PFSK-1 (cell line): ENCODE measurements around the gene JAGN1.
A peak's percentile ranks its signal among the peaks of the same experiment; 100 is the strongest.

Experiments used
- FOXP2 ChIP-seq: optimal IDR thresholded peaks from 2 replicates; pipeline ENCODE3; 2011; ENCODE audit warnings: borderline replicate concordance, control low read depth, inconsistent platforms; ENCODE audit not compliant: insufficient read depth; ENCODE audit errors: extremely low read length, extremely low read depth
- POLR2AphosphoS5 ChIP-seq: IDR thresholded peaks from 2 replicates; pipeline ENCODE4 v1.6.1; 2012; ENCODE audit warnings: low read depth, mild to moderate bottlenecking, control low read depth, low read length, moderate library complexity
- SIN3A ChIP-seq: IDR thresholded peaks from 2 replicates; pipeline ENCODE4 v1.6.1; 2012; ENCODE audit warnings: mild to moderate bottlenecking, low read length, moderate library complexity, borderline replicate concordance; ENCODE audit not compliant: insufficient read depth
- TAF1 ChIP-seq: IDR thresholded peaks from 2 replicates; pipeline ENCODE4 v1.6.1; 2012; ENCODE audit warnings: low read length, control low read depth, borderline replicate concordance; ENCODE audit not compliant: insufficient read depth
- TF ChIP-seq, protein P1 (sequence below), 2 experiments: IDR thresholded peaks; 2 replicates each; pipeline versions ENCODE4 v1.6.1 to v1.8.0; 2011 to 2012; ENCODE audit warnings: low read depth in 2 of 2, low read length in 2 of 2, control low read depth in 1 of 2, inconsistent platforms in 1 of 2, mild to moderate bottlenecking in 1 of 2, moderate library complexity in 1 of 2; ENCODE audit not compliant: insufficient read depth in 1 of 2

JAGN1 gene

GRCh38 chr3:9915254-9916141, 25.1 kb downstream of the JAGN1 start:
- TF ChIP-seq SIN3A (no peak), TAF1 (no peak), POLR2AphosphoS5 (peak; percentile 79), FOXP2 (peak; percentile 23)
- TF ChIP-seq, protein P1, sequence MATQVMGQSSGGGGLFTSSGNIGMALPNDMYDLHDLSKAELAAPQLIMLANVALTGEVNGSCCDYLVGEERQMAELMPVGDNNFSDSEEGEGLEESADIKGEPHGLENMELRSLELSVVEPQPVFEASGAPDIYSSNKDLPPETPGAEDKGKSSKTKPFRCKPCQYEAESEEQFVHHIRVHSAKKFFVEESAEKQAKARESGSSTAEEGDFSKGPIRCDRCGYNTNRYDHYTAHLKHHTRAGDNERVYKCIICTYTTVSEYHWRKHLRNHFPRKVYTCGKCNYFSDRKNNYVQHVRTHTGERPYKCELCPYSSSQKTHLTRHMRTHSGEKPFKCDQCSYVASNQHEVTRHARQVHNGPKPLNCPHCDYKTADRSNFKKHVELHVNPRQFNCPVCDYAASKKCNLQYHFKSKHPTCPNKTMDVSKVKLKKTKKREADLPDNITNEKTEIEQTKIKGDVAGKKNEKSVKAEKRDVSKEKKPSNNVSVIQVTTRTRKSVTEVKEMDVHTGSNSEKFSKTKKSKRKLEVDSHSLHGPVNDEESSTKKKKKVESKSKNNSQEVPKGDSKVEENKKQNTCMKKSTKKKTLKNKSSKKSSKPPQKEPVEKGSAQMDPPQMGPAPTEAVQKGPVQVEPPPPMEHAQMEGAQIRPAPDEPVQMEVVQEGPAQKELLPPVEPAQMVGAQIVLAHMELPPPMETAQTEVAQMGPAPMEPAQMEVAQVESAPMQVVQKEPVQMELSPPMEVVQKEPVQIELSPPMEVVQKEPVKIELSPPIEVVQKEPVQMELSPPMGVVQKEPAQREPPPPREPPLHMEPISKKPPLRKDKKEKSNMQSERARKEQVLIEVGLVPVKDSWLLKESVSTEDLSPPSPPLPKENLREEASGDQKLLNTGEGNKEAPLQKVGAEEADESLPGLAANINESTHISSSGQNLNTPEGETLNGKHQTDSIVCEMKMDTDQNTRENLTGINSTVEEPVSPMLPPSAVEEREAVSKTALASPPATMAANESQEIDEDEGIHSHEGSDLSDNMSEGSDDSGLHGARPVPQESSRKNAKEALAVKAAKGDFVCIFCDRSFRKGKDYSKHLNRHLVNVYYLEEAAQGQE (IDR thresholded peaks at IDR 0.05; ENCODE audit: insufficient read depth in 1 of 2, low read depth in 2 of 2, low read length in 2 of 2) = no peak

DNA sequence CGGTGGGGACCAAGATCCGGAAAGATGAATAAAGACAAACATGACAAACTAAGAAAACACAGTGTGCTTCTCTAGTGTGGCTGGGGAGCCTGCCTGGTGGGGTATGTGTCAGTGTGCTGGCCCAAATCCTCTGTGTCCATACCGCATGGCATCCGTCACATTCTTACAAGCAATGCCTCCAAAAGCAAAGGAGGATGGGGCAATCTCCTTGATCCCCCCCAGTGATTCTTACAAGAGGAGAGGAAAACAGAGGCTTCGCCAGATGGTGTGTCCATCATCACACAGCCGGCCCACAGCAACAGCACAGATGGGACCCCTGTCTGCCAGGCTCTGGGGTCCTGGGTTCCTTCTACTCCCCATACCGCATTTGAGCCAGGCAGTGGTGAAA, 25.9 kb downstream of the JAGN1 start:
- TF ChIP-seq, protein P1 (IDR thresholded peaks at IDR 0.05; ENCODE audit: insufficient read depth in 1 of 2, low read depth in 2 of 2, low read length in 2 of 2) = no peak
- TF ChIP-seq SIN3A (no peak), TAF1 (no peak), FOXP2 (no peak), POLR2AphosphoS5 (no peak)

- TF ChIP-seq, protein P1 (IDR thresholded peaks at IDR 0.05; ENCODE audit: insufficient read depth in 1 of 2, low read depth in 2 of 2, low read length in 2 of 2) = no peak
- peak; percentile 15; the same call in 1 of the 2 replicates for TF ChIP-seq POLR2AphosphoS5
- peak; percentile 17 for TF ChIP-seq FOXP2
Observed at GRCh38 chr3:9916734-9917680, 26.6 kb downstream of the JAGN1 start, which contains the start of gene IL17RC. Gene IL17RC (plus strand): TSS chr3:9917098. CDS start chr3:9917316, 218 bp downstream.

DNA sequence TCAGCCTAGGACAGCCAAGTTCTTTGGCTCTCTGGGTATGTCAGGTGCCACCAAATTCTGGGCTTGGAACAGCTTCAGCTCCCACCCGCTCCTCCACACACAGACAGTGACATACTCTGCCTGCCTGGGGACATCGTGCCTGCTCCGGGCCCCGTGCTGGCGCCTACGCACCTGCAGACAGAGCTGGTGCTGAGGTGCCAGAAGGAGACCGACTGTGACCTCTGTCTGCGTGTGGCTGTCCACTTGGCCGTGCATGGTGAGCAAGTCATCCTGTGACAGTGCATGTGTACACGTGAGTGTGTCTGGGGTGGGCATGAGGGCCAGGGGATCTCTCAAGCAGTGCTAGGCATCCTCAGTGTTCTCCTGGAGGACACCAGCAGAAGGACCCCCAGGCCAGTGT, 27.4 kb downstream of the JAGN1 start:
- TF ChIP-seq, protein P1 (IDR thresholded peaks at IDR 0.05; ENCODE audit: insufficient read depth in 1 of 2, low read depth in 2 of 2, low read length in 2 of 2) = no peak
- TF ChIP-seq FOXP2 (no peak), POLR2AphosphoS5 (no peak), TAF1 (no peak), SIN3A (no peak)
